ENCODE data around the gene SPATA1. TPM values are rescaled to one million over a fixed set of nuclear protein-coding genes. Genes with fewer than 3 reads are reported as not detected.

The SPATA1 gene
- polyA plus RNA-seq, 1 of the 3 experiments (the other 2 are of a cell fraction) = 1.2 TPM

DNA sequence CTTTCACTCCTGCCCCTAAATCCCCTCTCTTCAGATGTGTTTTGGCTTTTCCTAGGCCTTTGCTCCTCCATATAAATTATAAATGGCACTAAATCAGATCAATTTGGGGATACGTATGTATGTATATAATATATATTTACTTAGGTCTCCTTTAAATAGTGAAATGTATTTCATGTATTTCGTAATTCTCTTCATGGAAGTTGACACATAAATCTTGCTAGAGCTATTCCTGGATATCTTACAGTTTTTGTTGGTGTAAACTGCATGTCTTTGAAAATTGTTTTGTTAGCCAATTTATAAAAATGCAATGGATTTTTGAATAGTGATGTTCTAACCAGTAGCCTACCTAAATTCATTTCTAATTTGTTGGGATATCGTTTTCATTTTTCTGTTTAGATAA lies 18.1 kb upstream of the SPATA1 start:
- TF ChIP-seq RCOR1 (IDR thresholded peaks at IDR 0.05; ENCODE audit: low read length) (no peak), RXRA (IDR thresholded peaks at IDR 0.05; ENCODE audit: borderline replicate concordance, low read depth) (no peak), POLR2AphosphoS5 (IDR thresholded peaks at IDR 0.05; ENCODE audit: low read depth, low read length) (no peak), REST (IDR thresholded peaks at IDR 0.05; ENCODE audit: low read depth, low read length) (no peak)
- TF ChIP-seq, protein P1, sequence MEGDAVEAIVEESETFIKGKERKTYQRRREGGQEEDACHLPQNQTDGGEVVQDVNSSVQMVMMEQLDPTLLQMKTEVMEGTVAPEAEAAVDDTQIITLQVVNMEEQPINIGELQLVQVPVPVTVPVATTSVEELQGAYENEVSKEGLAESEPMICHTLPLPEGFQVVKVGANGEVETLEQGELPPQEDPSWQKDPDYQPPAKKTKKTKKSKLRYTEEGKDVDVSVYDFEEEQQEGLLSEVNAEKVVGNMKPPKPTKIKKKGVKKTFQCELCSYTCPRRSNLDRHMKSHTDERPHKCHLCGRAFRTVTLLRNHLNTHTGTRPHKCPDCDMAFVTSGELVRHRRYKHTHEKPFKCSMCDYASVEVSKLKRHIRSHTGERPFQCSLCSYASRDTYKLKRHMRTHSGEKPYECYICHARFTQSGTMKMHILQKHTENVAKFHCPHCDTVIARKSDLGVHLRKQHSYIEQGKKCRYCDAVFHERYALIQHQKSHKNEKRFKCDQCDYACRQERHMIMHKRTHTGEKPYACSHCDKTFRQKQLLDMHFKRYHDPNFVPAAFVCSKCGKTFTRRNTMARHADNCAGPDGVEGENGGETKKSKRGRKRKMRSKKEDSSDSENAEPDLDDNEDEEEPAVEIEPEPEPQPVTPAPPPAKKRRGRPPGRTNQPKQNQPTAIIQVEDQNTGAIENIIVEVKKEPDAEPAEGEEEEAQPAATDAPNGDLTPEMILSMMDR (IDR thresholded peaks at IDR 0.05) = no peak
- no peaks in the 10 kb centered on the region for H3K27me3 ChIP-seq (ENCODE audit: insufficient read depth)
- no peaks in the 10 kb centered on the region for H3K9me2 ChIP-seq
- no peak overlapping the region for H3K4me2 ChIP-seq
- H3K9me3 ChIP-seq = no peaks in the 10 kb centered on the region
- CTCF ChIA-PET = interaction anchor here (0.8 kb wide), 1 partner anchor 457 kb away, joined by 3 read pairs; no protein-coding TSS in a partner anchor
- H3K4me1 ChIP-seq (ENCODE audit: control insufficient read depth in 1 of 2, insufficient read depth in 2 of 2, low read depth in 1 of 2, low read length in 1 of 2) = no peaks in the 10 kb centered on the region
- H4K20me1 ChIP-seq (ENCODE audit: insufficient read depth) = no peaks in the 10 kb centered on the region
- peaks cover 68 to 73% of the 10 kb centered on the region in 2 experiments for H3K36me3 ChIP-seq (replicated peaks in 1 of 2; ENCODE audit: control insufficient read depth in 1 of 2, insufficient read depth in 2 of 2, low read length in 1 of 2)
- peaks cover 5% of the 10 kb centered on the region for H3F3A ChIP-seq (replicated peaks; ENCODE audit: insufficient read depth)
- H3K79me2 ChIP-seq (ENCODE audit: insufficient read depth) = peaks cover 50% of the 10 kb centered on the region
- H2AFZ ChIP-seq (ENCODE audit: low read depth) = no peak overlapping the region
- 88% methylated on average over 3 of the region's 3 CpGs for WGBS (ENCODE audit: low lambda C conversion rate)
- H3K4me3 ChIP-seq (ENCODE audit: low read depth in 2 of 2, low read length in 1 of 2) = no peak overlapping the region
- POLR2A ChIA-PET = no interaction called here
- no peak overlapping the region for H3K9ac ChIP-seq
- no peak overlapping the region for H3K27ac ChIP-seq (ENCODE audit: low read depth in 2 of 2, low read length in 1 of 2)
- DNase-seq = no peak

DNA sequence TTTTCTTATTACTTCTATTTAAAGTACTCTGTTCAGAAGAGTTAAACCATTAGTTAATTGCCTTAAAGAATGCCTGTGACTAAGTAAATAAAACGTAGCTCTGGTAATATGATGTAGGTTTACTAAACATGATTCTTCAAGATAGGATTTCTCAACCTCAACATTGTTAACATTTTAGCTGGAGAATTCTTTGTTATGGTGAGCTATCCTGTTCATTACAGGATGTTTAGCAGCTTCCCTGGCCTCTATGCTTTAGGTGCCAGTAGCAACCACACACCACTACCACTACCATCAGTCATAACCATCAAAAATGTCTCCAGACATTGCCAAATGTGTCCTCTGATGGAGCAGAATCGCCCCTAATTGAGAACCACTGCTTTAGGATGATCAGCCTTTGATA lies 16.4 kb upstream of the SPATA1 start:
- Histone ChIP-seq H3K9ac (no peak overlapping the region), H3K4me3 (ENCODE audit: low read depth in 2 of 2, low read length in 1 of 2) (no peak overlapping the region), H4K20me1 (ENCODE audit: insufficient read depth) (no peaks in the 10 kb centered on the region), H3K4me2 (no peak overlapping the region), H3K9me2 (no peaks in the 10 kb centered on the region), H3F3A (replicated peaks; ENCODE audit: insufficient read depth) (peaks cover 8% of the 10 kb centered on the region), H3K27ac (ENCODE audit: low read depth in 2 of 2, low read length in 1 of 2) (no peak overlapping the region), H3K9me3 (no peaks in the 10 kb centered on the region), H3K4me1 (ENCODE audit: control insufficient read depth in 1 of 2, insufficient read depth in 2 of 2, low read depth in 1 of 2, low read length in 1 of 2) (no peaks in the 10 kb centered on the region), H3K27me3 (ENCODE audit: insufficient read depth) (no peaks in the 10 kb centered on the region), H2AFZ (ENCODE audit: low read depth) (no peak overlapping the region), H3K79me2 (ENCODE audit: insufficient read depth) (peaks cover 44% of the 10 kb centered on the region), H3K36me3 (replicated peaks in 1 of 2; ENCODE audit: control insufficient read depth in 1 of 2, insufficient read depth in 2 of 2, low read length in 1 of 2) (peaks cover 62 to 72% of the 10 kb centered on the region in 2 experiments)
- no peak for DNase-seq
- ChIA-PET CTCF (interaction anchor here (1.1 kb wide), 1 partner anchor 282 kb away, joined by 3 read pairs; no protein-coding TSS in a partner anchor), POLR2A (no interaction called here)
- 70% methylated on average over 2 of the region's 2 CpGs for WGBS (ENCODE audit: low lambda C conversion rate)
- TF ChIP-seq EZH2phosphoT487 (IDR thresholded peaks at IDR 0.05; ENCODE audit: borderline replicate concordance, low read depth) (no peak), FOXM1 (IDR thresholded peaks at IDR 0.05; ENCODE audit: low read depth) (no peak)
